K562 (cell line): ENCODE results near the gene DUSP19. TPM values are rescaled to one million over a fixed set of nuclear protein-coding genes. Genes with fewer than 3 reads are reported as not detected.

Source experiments
- ATAC-seq: fragments of 200-7000 bp; cut with Tn5 transposase; 3 replicates; pipeline ENCODE4 v1.9.1; 2020; ENCODE audit warnings: moderate library complexity
- BruUV-seq: library from RNA; stranded (reverse); fragments of 400-500 nt; replicated peaks from 2 replicates; lab custom pipeline; 2021; lab: Mats Ljungman, UMichigan
- CTCF ChIA-PET: fragments of 300-600 bp; formaldehyde crosslinking; extraction: SDS; loops from one replicate; lab custom pipeline; 2021; ENCODE audit warnings: low intra/inter-chr PET ratio; lab: Yijun Ruan, JAX
- POLR2A ChIA-PET: fragments of 300-600, 350-650 bp; sonication (Branson Sonifier 250); formaldehyde crosslinking; extraction: SDS; loops from one replicate; lab custom pipeline; 2021; ENCODE audit warnings: antibody characterized with exemption, inconsistent platforms; lab: Yijun Ruan, JAX
- DNase-seq, 4 experiments: peaks; one replicate each; pipeline versions ENCODE4 v3.0.0 to v3.0.0-alpha.2; 2011 to 2018; ENCODE audit warnings: low spot score in 3 of 4, mixed read lengths in 3 of 4; ENCODE audit errors: extremely low read depth in 1 of 4
- FAIRE-seq: peaks from 2 replicates; lab custom pipeline; 2011; peaks lifted over from hg19 to GRCh38; lab: Jason Lieb, UNC
- H2AFZ ChIP-seq: 2 replicates; pipeline ENCODE4 v1.6.0; 2011; ENCODE audit warnings: low read depth, low read length, control low read depth, inconsistent platforms
- H3K27ac ChIP-seq: fragments of 200-600 bp; 3 replicates; pipeline ENCODE4 v1.8.0; 2011; ENCODE audit warnings: low read depth, mild to moderate bottlenecking, control low read depth, inconsistent platforms, low read length, moderate library complexity, mixed read lengths; ENCODE audit errors: extremely low read depth
- H3K27me3 ChIP-seq, 2 experiments: fragments of 300-600 bp in 1 of 2; 2 replicates in 1 of 2; 3 replicates in 1 of 2; pipeline versions ENCODE4 v1.6.0 to v1.8.0; 2011; ENCODE audit warnings: inconsistent platforms in 2 of 2, low read length in 2 of 2, mild to moderate bottlenecking in 1 of 2, mixed read lengths in 1 of 2, moderate library complexity in 1 of 2; ENCODE audit not compliant: control insufficient read depth in 2 of 2, insufficient read depth in 2 of 2
- H3K36me3 ChIP-seq: fragments of 300-600 bp; 3 replicates; pipeline ENCODE4 v1.8.0; 2011; ENCODE audit warnings: mild to moderate bottlenecking, low read length, inconsistent platforms; ENCODE audit not compliant: control insufficient read depth, insufficient read depth
- H3K4me1 ChIP-seq, 2 experiments: fragments of 200-600 bp in 1 of 2; replicated peaks in 1 of 2; 2 replicates in 1 of 2; 3 replicates in 1 of 2; pipeline versions ENCODE4 v1.5.1 to v1.8.0; 2011; ENCODE audit warnings: inconsistent platforms in 2 of 2, low read length in 2 of 2, mild to moderate bottlenecking in 1 of 2, mixed read lengths in 1 of 2, moderate library complexity in 1 of 2; ENCODE audit not compliant: control insufficient read depth in 2 of 2, insufficient read depth in 2 of 2
- H3K4me2 ChIP-seq: 2 replicates; pipeline ENCODE4 v1.6.1; 2011; ENCODE audit warnings: low read length, control low read depth, inconsistent platforms, mixed read lengths; ENCODE audit not compliant: insufficient read depth
- H3K4me3 ChIP-seq: fragments of 200-600 bp; sonication (generic), shearing (Covaris generic); 2 replicates; pipeline ENCODE4 v1.5.1; 2016; ENCODE audit warnings: control low read depth, inconsistent platforms
- H3K79me2 ChIP-seq: fragments of 200-600 bp; 3 replicates; pipeline ENCODE4 v1.8.0; 2011; ENCODE audit warnings: low read length, inconsistent platforms; ENCODE audit not compliant: control insufficient read depth, insufficient read depth
- H3K9ac ChIP-seq, 2 experiments: 2 replicates each; pipeline versions ENCODE4 v1.6.0 to v1.6.1; 2011; ENCODE audit warnings: low read depth in 2 of 2, low read length in 2 of 2, control low read depth in 1 of 2, inconsistent platforms in 1 of 2, mild to moderate bottlenecking in 1 of 2, mixed read lengths in 1 of 2; ENCODE audit not compliant: insufficient read depth in 1 of 2
- H3K9me1 ChIP-seq: one replicate; pipeline ENCODE4 v1.6.0; 2011; ENCODE audit warnings: inconsistent platforms, mild to moderate bottlenecking, low read length, moderate library complexity; ENCODE audit not compliant: control insufficient read depth, insufficient read depth
- H3K9me3 ChIP-seq: replicated peaks from 2 replicates; pipeline ENCODE4 v1.5.1; 2011; ENCODE audit warnings: low read depth, low read length, inconsistent platforms; ENCODE audit not compliant: control insufficient read depth, insufficient read depth
- H4K20me1 ChIP-seq: replicated peaks from 2 replicates; pipeline ENCODE4 v1.6.1; 2011; ENCODE audit warnings: low read length, inconsistent platforms, mixed read lengths; ENCODE audit not compliant: control insufficient read depth, insufficient read depth
- BCOR ChIP-seq: fragments of 450-650 bp; IDR thresholded peaks from 2 replicates; pipeline ENCODE4 v1.6.1; 2016
- CREBBP ChIP-seq: IDR thresholded peaks from one replicate; pipeline ENCODE4 v1.6.1; 2012; ENCODE audit warnings: low read depth, mild to moderate bottlenecking, control low read depth, inconsistent platforms, low read length
- ELF4 ChIP-seq: fragments of 450-650 bp; formaldehyde crosslinking; IDR thresholded peaks from 2 replicates; pipeline ENCODE4 v1.4.0; 2022; ENCODE audit warnings: missing genetic modification characterization
- FOXM1 ChIP-seq, 2 experiments: fragments of 450-650 bp in 1 of 2; sonication (generic) in 1 of 2; formaldehyde crosslinking in 1 of 2; IDR thresholded peaks; 2 replicates each; pipeline versions ENCODE4 v1.6.1 to v1.9.0; 2017 to 2022; ENCODE audit warnings: low read depth in 2 of 2, mild to moderate bottlenecking in 2 of 2, missing genetic modification reagents in 1 of 2, moderate library complexity in 1 of 2
- MEF2D ChIP-seq: conservative IDR thresholded peaks from 2 replicates; pipeline ENCODE4 v1.6.1; 2016; ENCODE audit warnings: low read depth, missing genetic modification characterization, missing compliant biosample characterization
- NR2C1 ChIP-seq, 2 experiments: fragments of 450-650 bp; IDR thresholded peaks; 2 replicates each; pipeline ENCODE4 v1.6.1; 2017; ENCODE audit warnings: mild to moderate bottlenecking in 2 of 2, antibody characterized with exemption in 1 of 2, inconsistent platforms in 1 of 2, missing compliant biosample characterization in 1 of 2, missing genetic modification characterization in 1 of 2
- PHF21A ChIP-seq: fragments of 450-650 bp; IDR thresholded peaks from 2 replicates; pipeline ENCODE4 v1.6.1; 2017; ENCODE audit warnings: low read depth, borderline replicate concordance
- TCF3 ChIP-seq: sonication (generic); formaldehyde crosslinking; IDR thresholded peaks from 2 replicates; pipeline ENCODE4 v1.4.0; 2020; ENCODE audit warnings: mild to moderate bottlenecking, missing genetic modification reagents
- THRA ChIP-seq: fragments of 450-650 bp; IDR thresholded peaks from 2 replicates; pipeline ENCODE4 v1.6.1; 2017; ENCODE audit warnings: mild to moderate bottlenecking, moderate library complexity
- ZNF311 ChIP-seq: fragments of 250-450 bp; sonication (Bioruptor Pico); IDR thresholded peaks from 2 replicates; pipeline ENCODE4 v1.4.0; 2020; ENCODE audit warnings: mild to moderate bottlenecking, moderate library complexity
- WGBS: fragments of 100-300 bp; shearing (Covaris generic); methylation state at CpG from one replicate; pipeline ENCODE4 v1.1.6; 2016; ENCODE audit warnings: low coverage, mixed read lengths; ENCODE audit not compliant: insufficient coverage; ENCODE audit errors: missing lambda C conversion rate; 5-methylcytosine and 5-hydroxymethylcytosine counted together
- in situ Hi-C: fragments of 300-500 bp; cut with MboI; formaldehyde crosslinking; loops from 4 replicates; pipeline ENCODE4 v1.15.0; 2018; ENCODE audit warnings: inconsistent platforms, mixed read lengths
- intact Hi-C: fragments of 100-400 bp; cut with micrococcal nuclease; formaldehyde crosslinking; loops from 2 replicates; pipeline ENCODE4 v1.14.2; 2022
- polyA plus RNA-seq, 8 experiments: library from polyadenylated mRNA; depleted of rRNA in 4 of 8; stranded (reverse) in 5 of 8; unstranded in 3 of 8; fragments of >200 nt; fragmentation: Nextera tagmentation in 2 of 8; fragmentation: Illumina TruSeq in 1 of 8; extraction: Ambion mirVana in 2 of 8; extraction: Trizol in 1 of 8; gene quantifications; 2 replicates each; pipeline versions ENCODE4 v1.2.1 to v1.2.3, GENCODE V29; 2011 to 2014; ENCODE audit warnings: inconsistent platforms in 1 of 8, missing spikeins in 1 of 8
- total RNA-seq, 7 experiments: library from RNA; depleted of rRNA in 6 of 7; stranded (reverse); fragments of >200 nt in 6 of 7; fragmentation: Illumina TruSeq in 2 of 7; extraction: Trizol in 2 of 7; gene quantifications; 2 replicates each; pipeline versions ENCODE4 v1.2.1 to v1.2.3, GENCODE V29; 2011 to 2021; ENCODE audit warnings: low replicate concordance in 1 of 7
- TF ChIP-seq, protein P1 (sequence below): fragments of 450-650 bp; formaldehyde crosslinking; IDR thresholded peaks from 2 replicates; pipeline ENCODE4 v1.4.0; 2020; ENCODE audit warnings: mild to moderate bottlenecking, moderate library complexity
- TF ChIP-seq, protein P2 (sequence below): sonication (generic); IDR thresholded peaks from 2 replicates; pipeline ENCODE4 v1.6.1; 2016

The DUSP19 gene
- total and polyA plus RNA-seq, 9 of the 15 experiments (the other 6 are each of a cell fraction or from before 2014, with no cell fraction given): 1.6 to 6.3 (median 3.1) TPM

DNA sequence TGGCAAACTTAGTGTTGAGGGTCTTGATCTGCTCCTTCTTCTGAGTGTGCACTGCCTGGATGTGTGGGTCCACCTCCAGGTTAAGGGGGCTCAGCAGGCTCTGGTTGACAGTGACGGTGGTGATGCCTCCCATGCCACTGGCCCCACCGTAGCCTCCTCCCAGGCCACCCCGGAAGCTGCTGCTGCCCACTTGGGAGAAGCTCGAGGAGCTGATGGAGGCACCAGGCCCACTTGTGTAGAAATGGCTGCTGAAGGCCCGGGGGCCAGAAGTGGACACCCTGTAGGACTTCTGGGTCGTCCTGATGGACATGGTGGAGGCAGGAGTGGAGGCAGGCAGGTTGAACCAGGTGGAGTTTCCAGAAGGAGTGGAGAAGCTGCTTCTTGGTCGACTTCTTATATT lies 6.4 kb upstream of the DUSP19 start:
- FAIRE-seq (no peak), ATAC-seq (no peak)
- Histone ChIP-seq H3K27ac (no peak overlapping the region), H2AFZ (no peak overlapping the region)
- intact Hi-C loops: no loop called here
- POLR2A ChIA-PET: no interaction called here
- TF ChIP-seq, protein P1, sequence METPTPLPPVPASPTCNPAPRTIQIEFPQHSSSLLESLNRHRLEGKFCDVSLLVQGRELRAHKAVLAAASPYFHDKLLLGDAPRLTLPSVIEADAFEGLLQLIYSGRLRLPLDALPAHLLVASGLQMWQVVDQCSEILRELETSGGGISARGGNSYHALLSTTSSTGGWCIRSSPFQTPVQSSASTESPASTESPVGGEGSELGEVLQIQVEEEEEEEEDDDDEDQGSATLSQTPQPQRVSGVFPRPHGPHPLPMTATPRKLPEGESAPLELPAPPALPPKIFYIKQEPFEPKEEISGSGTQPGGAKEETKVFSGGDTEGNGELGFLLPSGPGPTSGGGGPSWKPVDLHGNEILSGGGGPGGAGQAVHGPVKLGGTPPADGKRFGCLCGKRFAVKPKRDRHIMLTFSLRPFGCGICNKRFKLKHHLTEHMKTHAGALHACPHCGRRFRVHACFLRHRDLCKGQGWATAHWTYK (CRISPR knock-in tag): no peak
- TF ChIP-seq ELF4 (no peak), ZNF311 (no peak), MEF2D (tag) (no peak), TCF3 (CRISPR knock-in tag) (no peak), CREBBP (no peak), PHF21A (no peak), BCOR (no peak), THRA (no peak), NR2C1 (IDR thresholded peaks at IDR 0.05) (no peak), NR2C1 (tag; IDR thresholded peaks at IDR 0.05) (no peak), FOXM1 (IDR thresholded peaks at IDR 0.05; ENCODE audit: low read depth) (no peak), FOXM1 (CRISPR knock-in tag; IDR thresholded peaks at IDR 0.05; ENCODE audit: low read depth) (no peak)
- TF ChIP-seq, protein P2, sequence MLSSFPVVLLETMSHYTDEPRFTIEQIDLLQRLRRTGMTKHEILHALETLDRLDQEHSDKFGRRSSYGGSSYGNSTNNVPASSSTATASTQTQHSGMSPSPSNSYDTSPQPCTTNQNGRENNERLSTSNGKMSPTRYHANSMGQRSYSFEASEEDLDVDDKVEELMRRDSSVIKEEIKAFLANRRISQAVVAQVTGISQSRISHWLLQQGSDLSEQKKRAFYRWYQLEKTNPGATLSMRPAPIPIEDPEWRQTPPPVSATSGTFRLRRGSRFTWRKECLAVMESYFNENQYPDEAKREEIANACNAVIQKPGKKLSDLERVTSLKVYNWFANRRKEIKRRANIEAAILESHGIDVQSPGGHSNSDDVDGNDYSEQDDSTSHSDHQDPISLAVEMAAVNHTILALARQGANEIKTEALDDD: no peak
- TF ChIP-seq, all 486 proteins: peak for 0
- peaks cover 8% of the 10 kb centered on the region for H3K9me3 ChIP-seq
- peaks cover 0 to 9% of the 10 kb centered on the region in 2 experiments; a peak in 1 of 5 replicates for H3K4me1 ChIP-seq
- in situ Hi-C loops: no loop called here
- H3K9ac ChIP-seq: no peak overlapping the region
- no peak overlapping the region for H3K4me3 ChIP-seq
- WGBS: 22% methylated on average over 7 of the region's 7 CpGs
- H3K79me2 ChIP-seq: no peaks in the 10 kb centered on the region
- no peaks in the 10 kb centered on the region for H3K36me3 ChIP-seq
- H4K20me1 ChIP-seq: no peaks in the 10 kb centered on the region
- CTCF ChIA-PET: no interaction called here
- DNase-seq: no peak
- no peaks in the 10 kb centered on the region for H3K27me3 ChIP-seq
- H3K4me2 ChIP-seq: no peak overlapping the region
- H3K9me1 ChIP-seq: no peaks in the 10 kb centered on the region
- no TSS peak for BruUV-seq
